GM18907 (cell line): ENCODE data around the gene HIPK2.

Experiments
- ATAC-seq: cut with Tn5 transposase; IDR thresholded peaks from one replicate; pipeline ENCODE4 v1.9.1; 2021; ENCODE audit warnings: mild to moderate bottlenecking, moderate library complexity; ENCODE audit not compliant: unreplicated experiment

Gene HIPK2

DNA sequence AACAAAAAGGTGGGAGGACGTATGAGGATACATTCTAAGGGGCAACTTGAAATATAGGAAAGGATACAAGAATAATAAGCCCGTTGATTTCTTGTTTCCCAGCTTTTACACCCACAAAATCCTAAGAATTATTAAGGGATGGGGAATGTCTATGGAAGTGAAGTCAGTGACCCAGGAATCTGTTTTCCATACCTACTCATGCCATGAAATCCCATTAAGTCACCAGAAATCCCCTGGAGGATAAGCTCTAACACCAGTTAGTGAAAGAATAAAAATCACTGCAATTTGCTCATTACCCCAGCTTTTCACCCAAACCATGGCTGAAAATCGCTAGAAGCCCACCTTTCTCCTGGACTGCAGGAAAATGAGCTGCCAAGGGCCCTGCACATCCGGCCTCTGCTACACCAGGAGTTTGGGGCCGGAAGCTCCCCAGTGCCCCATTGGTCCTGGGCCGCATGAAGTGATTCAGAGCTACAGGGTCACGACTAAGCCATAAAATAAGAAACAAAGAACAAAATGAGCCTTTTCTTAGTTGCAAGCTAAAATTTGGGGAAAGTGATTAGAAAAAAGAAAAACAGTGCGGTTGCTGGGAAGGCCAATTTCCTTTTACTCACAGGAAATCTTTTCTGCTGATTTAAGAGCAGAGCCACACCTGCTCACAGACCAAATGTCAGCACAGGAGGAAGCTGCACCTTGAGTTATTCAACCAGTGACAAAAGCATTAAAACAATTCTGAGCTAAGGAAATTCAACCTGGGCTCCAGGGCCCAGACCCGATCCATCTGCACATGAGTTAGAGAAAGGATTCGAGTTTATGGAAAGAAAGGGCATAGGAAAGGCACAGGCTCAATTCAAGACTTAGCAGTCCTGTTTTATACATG, 40.3 kb downstream of the HIPK2 start:
- no peak for ATAC-seq

DNA sequence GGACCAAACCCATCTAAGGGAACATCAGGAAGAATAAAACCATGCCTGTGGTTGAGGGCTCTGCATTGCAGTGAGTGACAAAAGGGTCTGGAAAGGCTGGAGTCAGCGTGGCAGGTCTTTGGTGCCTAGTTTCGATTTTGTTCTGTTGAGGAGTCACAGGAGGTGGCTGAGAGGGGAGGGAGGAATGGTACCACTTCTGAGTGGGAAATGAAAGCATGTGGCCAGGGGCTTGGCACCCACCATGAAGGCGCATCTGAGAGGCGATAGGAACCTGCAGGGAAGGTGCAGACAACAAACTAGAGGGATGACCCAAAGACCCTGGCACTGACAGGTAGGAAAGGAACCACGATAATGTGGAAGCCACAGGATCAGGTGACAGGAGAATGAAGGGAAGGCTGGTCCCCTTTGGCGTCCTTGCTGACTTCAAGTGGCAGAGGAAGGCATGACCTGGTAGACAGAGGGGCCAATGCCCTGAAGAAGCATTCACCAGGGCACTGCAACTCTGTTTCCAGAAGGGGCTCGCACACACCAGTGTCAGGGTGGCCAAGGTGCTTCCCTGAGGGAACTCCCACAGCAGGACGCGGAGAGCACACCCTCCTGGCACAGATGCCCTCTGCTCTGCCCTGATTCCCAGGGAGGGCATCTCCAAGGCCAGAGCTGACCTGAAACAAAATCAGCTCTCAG, 41.7 kb downstream of the HIPK2 start:
- ATAC-seq, result no peak

DNA sequence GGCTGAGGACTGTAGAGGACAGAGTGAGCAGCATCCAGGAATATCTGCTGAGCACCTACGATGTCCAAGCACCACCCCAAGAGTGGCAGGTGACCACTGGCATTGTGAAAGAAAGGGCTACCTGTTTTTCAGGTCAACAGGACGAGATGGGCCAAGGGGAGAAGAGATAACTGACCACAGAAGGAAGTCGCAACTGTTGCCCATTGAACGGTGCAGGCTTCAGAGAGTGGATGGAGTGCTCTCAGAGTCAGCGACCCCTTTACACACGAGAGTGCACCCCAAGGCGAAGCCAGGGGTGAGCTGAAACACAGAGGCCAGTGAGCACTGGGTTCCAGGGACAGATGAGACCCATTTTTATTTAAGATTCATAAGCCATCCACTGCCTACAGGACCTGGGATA, 42.3 kb downstream of the HIPK2 start:
- no peak for ATAC-seq

DNA sequence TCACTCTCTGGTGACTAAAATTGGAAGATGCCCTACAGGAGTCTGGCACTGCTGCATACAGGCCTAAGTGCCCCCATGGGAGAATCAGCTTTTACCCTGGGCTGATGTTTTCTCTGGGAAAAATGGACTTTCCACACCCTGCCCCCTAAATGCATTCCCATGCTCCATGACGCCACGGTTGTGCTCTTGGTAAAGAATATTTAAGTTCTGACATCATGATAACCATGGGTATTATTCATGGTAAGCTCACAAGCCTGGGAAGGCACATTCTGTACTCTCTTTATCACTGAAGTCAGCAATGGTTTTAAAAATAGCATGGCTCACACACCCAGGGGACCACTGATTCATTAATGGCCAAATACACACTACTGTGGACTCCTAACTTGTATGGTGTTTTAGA, 43.4 kb downstream of the HIPK2 start:
- ATAC-seq, result no peak

DNA sequence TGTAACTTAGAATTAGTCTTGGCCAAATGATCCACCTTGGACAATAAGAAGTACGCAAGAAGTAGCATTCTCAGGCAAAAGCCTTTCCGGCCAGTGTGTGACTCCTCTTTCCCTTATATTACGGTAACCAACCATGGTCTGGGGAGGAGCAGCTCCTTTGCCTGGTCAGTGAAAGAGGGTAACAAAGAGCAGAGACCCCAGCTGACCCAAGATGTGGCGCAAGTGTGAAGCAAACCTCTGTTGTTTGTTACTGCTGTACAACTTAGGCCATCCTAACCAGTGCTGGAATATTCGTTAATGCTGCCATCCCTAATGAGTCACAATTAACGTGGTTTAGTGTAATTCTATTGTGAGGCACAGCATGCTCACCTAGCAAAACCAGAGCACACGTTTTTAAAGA, 44.0 kb downstream of the HIPK2 start:
- ATAC-seq, result no peak

DNA sequence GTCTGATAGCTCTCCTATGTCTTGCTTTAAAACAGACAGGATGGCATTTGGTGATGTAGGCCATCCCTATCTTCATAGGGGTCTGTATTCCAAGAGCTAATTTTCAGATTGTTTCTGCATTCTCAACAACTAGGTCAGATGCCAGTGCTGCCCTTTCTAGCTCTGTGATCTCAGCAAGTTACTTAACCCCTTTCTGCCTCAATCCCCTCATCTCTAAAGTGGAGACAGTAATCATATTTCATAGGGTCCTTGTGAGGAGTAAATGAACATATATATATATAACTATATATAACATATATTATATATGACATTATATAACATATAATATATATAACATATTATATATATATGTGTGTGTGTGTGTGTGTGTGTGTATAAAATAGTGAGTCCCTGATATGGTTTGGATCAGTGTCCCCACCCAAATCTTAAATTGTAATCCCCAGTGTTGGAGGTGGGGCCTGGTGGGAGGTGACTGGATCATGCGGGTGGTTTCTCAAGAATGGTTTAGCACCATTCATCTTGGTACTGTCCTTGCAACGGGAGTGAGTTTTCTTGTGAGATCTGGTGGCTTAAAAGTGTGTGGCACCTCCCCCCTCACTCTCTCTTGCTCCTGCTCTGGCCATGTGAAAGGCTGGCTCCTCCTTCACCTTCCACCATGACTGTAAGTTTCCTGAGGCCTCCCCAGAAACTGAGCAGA, 45.2 kb downstream of the HIPK2 start:
- ATAC-seq, result no peak

DNA sequence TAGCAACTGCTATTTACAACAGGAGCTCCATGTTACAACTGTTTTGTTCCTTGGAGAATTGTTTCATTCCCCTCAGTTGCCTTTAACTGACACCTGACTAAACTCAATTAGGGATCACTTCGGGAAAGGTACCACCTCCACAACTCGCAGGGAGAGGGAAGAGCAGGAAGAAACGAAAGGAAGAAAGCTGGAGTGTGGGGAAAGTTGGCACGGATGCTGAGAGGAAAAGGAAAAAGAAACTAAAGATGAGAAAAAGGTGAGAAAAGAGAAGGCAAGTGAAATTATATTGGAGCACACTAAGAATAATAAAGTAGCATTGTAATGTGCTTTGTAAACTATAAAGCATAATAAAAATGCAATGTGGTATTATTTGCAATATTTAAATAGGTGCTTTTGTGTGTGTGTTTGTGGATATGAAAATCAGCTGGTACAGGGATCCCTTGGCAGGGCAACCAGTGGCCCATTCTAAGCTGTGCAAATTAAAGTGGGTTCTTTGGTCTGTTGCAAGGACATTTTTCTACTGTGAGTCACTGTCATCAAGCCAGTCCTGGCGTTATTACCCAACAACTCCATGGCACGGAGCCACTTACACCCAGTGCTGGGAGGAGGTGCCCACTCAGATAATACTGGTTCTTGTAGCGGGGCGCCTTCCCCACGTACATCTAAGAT, 45.9 kb downstream of the HIPK2 start:
- no peak for ATAC-seq

DNA sequence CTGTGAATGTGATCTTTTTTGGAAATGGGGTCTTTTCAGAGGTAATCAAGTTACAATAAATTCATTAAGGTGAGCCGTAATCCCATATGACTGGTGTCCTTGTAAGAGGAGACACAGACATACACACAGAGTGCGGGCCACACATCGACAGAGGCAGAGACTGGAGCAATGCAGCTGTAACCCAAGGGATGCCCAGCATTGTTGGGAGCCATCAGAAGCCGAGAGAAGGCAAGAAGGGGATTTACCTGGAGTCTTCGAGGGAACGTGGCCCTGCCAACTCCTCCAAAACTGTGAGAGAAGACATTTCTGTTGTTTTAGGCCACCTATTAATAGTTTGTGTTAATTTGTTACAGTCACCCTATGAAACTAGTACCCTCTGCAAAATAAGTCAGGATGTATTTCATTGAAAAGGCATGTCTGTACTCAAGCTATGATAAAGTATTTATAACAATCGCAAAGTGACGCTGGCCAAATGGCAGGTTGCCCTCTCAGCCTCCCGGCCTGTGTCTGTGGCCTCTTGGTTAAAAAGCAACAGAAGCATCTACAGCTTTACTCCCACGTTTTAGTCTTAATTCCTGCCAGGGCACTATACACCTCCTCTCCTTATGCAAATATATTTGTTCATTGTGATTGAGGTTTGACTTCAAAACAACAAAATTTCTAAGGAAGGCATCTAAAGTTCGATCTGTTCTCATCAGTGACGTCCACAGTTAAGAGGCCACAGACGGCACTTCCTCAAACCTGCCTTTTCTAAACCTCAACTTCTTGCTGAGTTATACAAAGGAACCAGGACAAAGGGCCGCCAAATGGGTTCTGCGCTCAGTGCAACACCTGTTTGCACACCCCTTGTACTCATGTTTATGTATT, 46.8 kb downstream of the HIPK2 start:
- ATAC-seq, result peak; percentile 68

DNA sequence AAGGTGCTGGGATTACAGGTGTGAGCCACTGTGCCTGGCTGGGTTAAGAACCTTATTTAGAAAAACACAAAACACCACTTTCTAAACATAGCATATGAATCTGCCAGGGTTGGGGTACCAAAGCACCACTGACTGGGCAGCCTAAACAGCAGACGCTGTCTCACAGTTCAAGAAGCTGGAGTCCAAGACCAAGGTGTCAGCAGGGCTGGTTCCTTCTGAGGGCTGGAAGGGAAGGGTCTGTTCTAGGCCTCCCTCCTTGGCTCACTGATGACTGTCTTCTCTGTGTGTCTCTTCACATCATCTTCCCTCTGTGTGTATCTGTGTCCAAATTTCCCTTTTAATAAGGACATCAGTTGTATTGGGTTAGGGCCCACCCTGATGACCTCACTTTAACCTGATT, 49.6 kb downstream of the HIPK2 start:
- no peak for ATAC-seq

DNA sequence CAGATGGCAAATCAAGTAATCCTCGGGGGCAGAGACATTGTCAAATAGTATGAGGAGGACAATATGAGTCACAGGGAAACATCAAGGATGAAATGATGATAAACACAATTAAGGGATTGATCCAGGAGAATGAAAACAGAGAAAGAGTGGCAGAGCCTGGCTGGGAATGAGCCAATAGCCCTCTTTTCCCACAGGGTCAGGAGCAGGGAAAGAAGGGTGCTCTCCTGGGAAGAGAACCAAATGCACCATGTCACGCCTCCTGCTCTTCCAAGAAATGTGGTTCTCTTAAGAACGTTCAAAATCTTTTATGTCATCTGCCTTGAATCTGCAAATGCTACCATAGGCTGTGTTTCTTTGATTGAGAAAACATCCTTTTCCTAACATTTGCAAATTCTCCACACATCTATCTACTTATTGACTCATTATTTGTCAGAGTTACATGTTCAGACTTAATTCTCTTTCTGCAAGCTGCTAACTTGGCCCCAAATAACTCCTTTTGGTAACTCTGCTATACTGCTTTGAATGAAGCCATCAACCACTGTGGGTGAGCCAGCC, 50.6 kb downstream of the HIPK2 start:
- ATAC-seq, result no peak

DNA sequence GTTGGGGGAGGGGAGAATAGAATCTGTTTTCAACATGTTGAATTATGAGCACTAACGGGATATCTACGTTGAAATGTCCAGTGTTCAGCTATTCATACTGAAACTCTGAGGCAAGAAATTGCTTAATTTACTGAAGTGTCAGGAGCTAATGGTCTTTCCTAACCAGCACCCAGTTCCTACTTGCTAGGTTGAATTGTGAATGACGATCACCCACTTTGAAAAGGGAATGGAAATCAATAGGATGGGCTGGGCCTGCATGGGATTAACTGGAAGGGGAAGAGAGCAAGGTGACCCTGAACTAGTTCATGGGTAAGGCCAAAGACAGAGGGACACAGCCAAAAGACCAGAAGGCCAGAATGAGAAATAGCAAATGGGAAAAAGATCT, 51.3 kb downstream of the HIPK2 start:
- no peak for ATAC-seq

DNA sequence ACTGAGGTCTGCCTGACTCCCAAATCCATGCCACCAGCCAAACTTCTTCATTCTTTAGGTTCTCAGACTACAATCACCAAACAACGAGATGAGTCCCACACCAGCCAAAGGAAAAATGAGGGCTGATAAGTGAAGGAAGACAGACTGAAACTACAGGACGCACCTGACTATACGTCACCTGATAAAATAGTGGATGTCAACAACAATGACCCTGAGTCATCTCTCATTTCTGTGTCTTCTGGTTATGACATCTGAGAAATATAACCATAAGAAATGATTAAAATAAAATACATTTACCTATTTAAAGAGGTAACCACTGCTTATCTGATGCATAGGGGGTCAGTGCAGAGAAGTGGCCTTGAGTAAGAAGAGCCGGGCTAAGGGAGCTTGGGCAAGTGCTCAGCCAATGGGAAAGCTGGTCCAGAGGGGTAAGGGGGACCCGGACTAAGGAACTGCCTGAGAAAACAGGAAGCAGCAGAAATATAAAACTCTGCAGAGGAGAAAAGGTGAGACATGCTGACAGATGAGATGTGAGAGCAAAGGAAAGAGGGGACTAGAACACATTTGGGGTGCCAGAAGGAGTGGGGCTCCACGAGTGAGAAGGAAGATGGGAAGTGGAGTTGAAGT, 51.8 kb downstream of the HIPK2 start:
- ATAC-seq, result no peak

DNA sequence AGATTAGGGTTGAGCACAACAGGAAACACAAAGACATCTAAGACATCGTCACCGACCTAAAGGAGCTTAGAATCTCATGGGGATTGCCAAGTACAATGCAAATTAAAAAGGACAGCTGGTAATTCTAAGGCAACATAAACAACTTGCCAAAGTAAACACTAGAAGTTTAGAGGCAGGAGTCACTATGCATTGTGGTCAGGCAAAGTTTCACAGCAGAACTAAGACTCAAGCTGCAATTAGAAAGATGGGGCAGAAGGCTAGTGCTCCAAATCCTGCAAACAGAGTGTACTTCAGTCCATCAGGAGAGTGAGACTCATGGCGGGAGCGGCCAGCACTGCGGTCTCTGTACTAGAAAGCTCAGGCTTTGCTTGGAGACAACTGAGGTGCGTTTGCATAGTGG, 52.7 kb downstream of the HIPK2 start:
- ATAC-seq, result peak; percentile 78

DNA sequence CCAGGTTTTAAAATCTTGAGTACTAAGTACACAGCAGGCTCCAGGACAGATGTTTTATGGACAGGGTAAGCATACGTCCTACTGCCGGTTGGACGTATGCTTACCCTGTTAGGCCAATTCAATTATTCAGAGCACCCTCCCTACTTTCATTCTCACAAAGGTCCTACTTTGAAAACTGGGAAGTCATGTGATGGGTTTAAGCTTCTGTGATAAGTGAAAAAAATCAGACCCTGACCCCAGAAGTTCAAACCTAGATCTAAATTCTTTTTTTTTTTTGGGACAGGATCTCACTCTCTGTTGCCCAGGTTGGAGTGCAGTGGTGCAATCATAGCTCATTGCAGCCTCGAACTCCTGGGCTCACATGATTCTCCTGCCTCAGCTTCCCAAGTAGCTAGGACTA, 55.2 kb downstream of the HIPK2 start:
- no peak for ATAC-seq

DNA sequence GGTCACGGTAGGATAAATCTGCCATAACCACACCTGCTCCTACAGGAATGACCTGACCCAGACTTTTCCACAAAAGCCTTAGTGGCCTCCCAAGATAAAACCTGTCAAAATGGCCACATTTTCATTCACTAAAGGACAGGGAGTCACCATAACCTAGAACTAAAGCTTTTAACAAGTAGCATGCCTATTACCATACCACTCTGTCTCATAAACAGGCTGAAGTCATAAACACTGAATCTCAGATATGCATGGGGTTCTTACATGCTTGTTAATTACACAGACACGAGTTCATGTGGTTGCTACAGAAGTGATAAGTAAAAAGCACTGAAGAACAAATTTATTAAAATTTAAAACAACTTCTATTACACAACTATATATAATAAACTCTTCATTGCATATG, 56.0 kb downstream of the HIPK2 start:
- ATAC-seq, result no peak

DNA sequence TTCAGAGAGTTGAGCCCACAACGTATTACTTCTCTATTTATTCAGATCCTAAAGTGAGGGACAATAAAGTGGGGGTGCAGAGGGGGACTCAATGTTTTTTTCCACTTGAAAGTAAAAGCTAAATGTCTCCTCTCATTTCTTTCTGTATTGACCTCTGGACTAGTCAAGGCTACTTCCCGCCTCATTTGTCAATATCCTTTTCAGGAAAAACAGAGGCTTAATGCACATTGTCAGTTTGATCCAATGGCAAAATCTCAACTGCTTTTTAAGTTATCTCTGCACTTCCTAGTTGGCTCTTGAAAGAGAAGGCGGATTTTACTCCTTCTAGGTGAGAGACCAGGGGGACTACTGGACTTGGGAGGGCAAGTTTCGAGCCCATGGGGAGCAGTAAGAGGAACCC, 56.4 kb downstream of the HIPK2 start:
- ATAC-seq, result no peak

DNA sequence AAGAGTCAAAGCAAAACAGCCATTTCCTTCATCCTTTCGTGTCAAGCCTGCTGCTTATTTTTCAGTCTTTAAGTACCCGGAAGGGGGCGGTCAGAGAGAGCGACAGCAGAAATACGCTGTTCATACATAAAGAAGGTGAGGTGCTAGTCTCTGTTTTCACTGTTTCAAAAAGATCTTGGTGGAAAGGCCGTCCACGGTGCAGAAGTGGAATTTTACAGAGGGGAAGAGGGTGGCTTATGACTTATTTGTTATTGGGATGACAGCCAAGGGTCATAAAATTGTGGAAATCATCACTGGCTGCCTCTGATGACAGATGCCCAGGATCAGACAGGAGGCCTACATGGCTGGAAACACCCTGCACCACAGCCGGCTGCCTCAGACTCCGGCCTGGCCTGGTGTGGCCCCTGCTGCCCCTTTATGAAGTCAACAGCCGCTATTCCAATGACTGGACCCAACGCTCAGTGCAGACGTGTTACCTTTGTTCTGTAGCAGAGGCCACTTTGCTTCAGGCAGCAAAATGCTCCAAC, 57.0 kb downstream of the HIPK2 start:
- ATAC-seq, result peak; percentile 50

DNA sequence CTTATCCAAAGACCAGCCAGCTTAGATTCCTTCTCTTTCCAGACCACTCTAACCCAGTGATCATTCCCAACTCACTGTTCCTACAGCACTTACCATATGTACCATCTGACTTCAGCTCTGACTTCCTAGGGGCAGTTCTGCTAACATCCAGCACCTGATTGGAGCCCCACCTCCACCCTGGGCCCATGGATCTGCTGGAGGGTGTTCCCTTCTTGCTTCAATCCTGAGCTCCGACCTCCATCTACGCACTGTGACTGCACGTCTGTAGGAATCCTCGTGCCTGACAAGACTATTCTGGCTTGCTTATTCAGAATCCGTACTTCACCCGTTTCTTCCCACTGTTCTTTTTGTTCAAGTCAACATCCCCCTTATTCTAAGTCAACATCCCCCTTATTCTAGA, 57.6 kb downstream of the HIPK2 start:
- ATAC-seq, result no peak

DNA sequence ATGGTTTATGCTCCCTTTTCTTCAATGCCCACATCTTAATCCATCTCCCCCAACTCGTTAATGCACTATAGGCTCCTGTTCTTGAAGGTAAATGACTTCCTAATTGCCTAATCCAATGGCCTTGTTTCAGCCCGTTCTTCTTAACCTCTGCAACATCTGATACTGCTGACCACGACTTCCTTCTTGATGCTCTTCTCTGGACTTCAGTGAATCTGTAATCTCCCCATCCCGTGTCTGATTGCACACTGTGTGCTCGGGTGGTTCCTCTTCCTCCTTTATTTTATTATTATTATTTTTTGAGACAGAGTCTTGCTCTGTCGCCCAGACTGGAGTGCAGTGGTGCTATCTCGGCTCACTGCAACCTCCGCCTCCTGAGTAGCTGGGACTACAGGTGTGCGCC, 58.9 kb downstream of the HIPK2 start:
- ATAC-seq, result no peak
